Right lobe of liver (tissue), 6 donors: Measurements from ENCODE around the gene XPR1. TPM values are rescaled to one million over a fixed set of nuclear protein-coding genes. Genes with fewer than 3 reads are reported as not detected.

ENCODE experiments used
- ATAC-seq, 4 donors: fragments of 200-7000 bp; cut with Tn5 transposase; one replicate each; pipeline ENCODE4 v1.9.1; 2020; ENCODE audit warnings: mild to moderate bottlenecking in 4 of 4, moderate library complexity in 4 of 4
- DNase-seq, 3 donors: peaks; one replicate each; pipeline ENCODE4 v3.0.0-alpha.2; 2020
- H3K27ac ChIP-seq, 3 donors: fragments of 200-600 bp; one replicate each; pipeline ENCODE4 v1.8.0; 2022
- H3K27me3 ChIP-seq, 2 donors: fragments of 200-600 bp; one replicate each; pipeline ENCODE4 v1.8.0; 2022
- H3K36me3 ChIP-seq, 4 donors: fragments of 200-600 bp; sonication (generic) in 1 of 4; one replicate each; pipeline versions ENCODE4 v1.5.1 to v1.8.0; 2017 to 2022; ENCODE audit warnings: control low read depth in 1 of 4
- H3K4me1 ChIP-seq, 4 donors: fragments of 200-600 bp; sonication (generic) in 1 of 4; one replicate each; pipeline versions ENCODE4 v1.5.1 to v1.8.0; 2017 to 2022; ENCODE audit warnings: control low read depth in 1 of 4
- H3K4me3 ChIP-seq, 3 donors: fragments of 200-600 bp; one replicate each; pipeline ENCODE4 v1.8.0; 2022
- H3K9me3 ChIP-seq, 4 donors: fragments of 200-600 bp; sonication (generic) in 1 of 4; one replicate each; pipeline versions ENCODE4 v1.5.1 to v1.8.0; 2017 to 2022; ENCODE audit warnings: control low read depth in 1 of 4
- CTCF ChIP-seq, 4 donors: fragments of 200-600 bp in 3 of 4; fragments of 450-650 bp in 1 of 4; IDR thresholded peaks; one replicate each; pipeline versions ENCODE4 v1.5.1 to v1.8.0; 2016 to 2022; ENCODE audit warnings: antibody characterized with exemption in 4 of 4, mild to moderate bottlenecking in 2 of 4
- POLR2A ChIP-seq: fragments of 450-650 bp; IDR thresholded peaks from one replicate; pipeline ENCODE4 v1.6.1; 2017; ENCODE audit warnings: antibody characterized with exemption, mild to moderate bottlenecking
- WGBS: methylation state at CpG from one replicate; pipeline ENCODE4 v1.1.6; 2018; ENCODE audit warnings: low coverage, low lambda C conversion rate; ENCODE audit not compliant: insufficient coverage; ENCODE audit errors: missing lambda C conversion rate; 5-methylcytosine and 5-hydroxymethylcytosine counted together
- intact Hi-C, 2 donors: fragments of 100-400 bp; cut with DNase I; formaldehyde crosslinking; loops; one replicate each; pipeline versions ENCODE4 v1.11.2 to v1.14.1; 2022
- total RNA-seq, 6 experiments: library from RNA; depleted of rRNA in 2 of 6; stranded (reverse); fragments of >200 nt in 2 of 6; fragmentation: NEBNext Ultra II Directional in 3 of 6; extraction: Animal tissue kit (Norgen Biotek cat#: 25700) in 3 of 6; gene quantifications; one replicate each; pipeline versions ENCODE4 v1.1.0 to v1.2.4, GENCODE V29; 2016 to 2023
- donor health status: DM: no; HTN: yes; CAD: no.
- donor health status: DM: no; HTN: no; CAD: no.
- donor health status: DM: no; HTN: no; CAD: no.
- donor health status: DM: no; HTN: yes; CAD: no.
- donor health status: DM: no; HTN: yes; CAD: no.

The XPR1 gene
- total RNA-seq, 6 experiments from 2014 or later, result 5.9 to 10.0 (median 9.0) TPM

- 98% methylated on average over 4 of the region's 4 CpGs for WGBS
- TF ChIP-seq CTCF (IDR thresholded peaks at IDR 0.05) (no peak), POLR2A (no peak)
- no peak for ATAC-seq
- Histone ChIP-seq H3K27ac (no peak overlapping the region), H3K27me3 (no peaks in the 10 kb centered on the region), H3K36me3 (no peaks in the 10 kb centered on the region), H3K4me3 (no peak overlapping the region), H3K9me3 (peaks cover 0 to 7% (median 0%) of the 10 kb centered on the region in 4 donors), H3K4me1 (no peaks in the 10 kb centered on the region)
- DNase-seq, result no peak
- intact Hi-C loops, result no loop called here
These were observed 99.3 kb downstream of the XPR1 start for GRCh38 chr1:180731131-180731530.

GRCh38 chr1:180732866-180733265 is 101.0 kb downstream of the XPR1 start:
- Histone ChIP-seq H3K9me3 (peaks cover 0 to 7% (median 0%) of the 10 kb centered on the region in 4 donors), H3K36me3 (no peaks in the 10 kb centered on the region), H3K4me1 (no peaks in the 10 kb centered on the region), H3K27ac (no peak overlapping the region), H3K27me3 (no peaks in the 10 kb centered on the region), H3K4me3 (no peak overlapping the region)
- DNase-seq, result no peak
- TF ChIP-seq POLR2A (no peak), CTCF (IDR thresholded peaks at IDR 0.05) (no peak)
- intact Hi-C loops, result no loop called here
- 94% methylated on average over 11 of the region's 14 CpGs for WGBS
- ATAC-seq, result no peak

- Histone ChIP-seq H3K4me1 (no peaks in the 10 kb centered on the region), H3K36me3 (no peaks in the 10 kb centered on the region), H3K27me3 (no peaks in the 10 kb centered on the region), H3K9me3 (peaks cover 0 to 7% (median 0%) of the 10 kb centered on the region in 4 donors), H3K4me3 (no peak overlapping the region), H3K27ac (no peak overlapping the region)
- intact Hi-C loops, result no loop called here
- 95% methylated on average over 2 of the region's 2 CpGs for WGBS
- no peak for DNase-seq
- TF ChIP-seq POLR2A, result no peak
- TF ChIP-seq CTCF (IDR thresholded peaks at IDR 0.05), result no peak
- no peak for ATAC-seq
These were observed 102.5 kb downstream of the XPR1 start for GRCh38 chr1:180734366-180734765.

- no peak for TF ChIP-seq CTCF (IDR thresholded peaks at IDR 0.05)
- TF ChIP-seq POLR2A, result no peak
- ATAC-seq (no peak), DNase-seq (no peak)
- H3K4me3 ChIP-seq, result no peak overlapping the region
- no peaks in the 10 kb centered on the region for H3K27me3 ChIP-seq
- intact Hi-C loops, result no loop called here
- H3K9me3 ChIP-seq, result peaks cover 0 to 4% (median 0%) of the 10 kb centered on the region in 4 donors
- H3K27ac ChIP-seq, result no peak overlapping the region
- no peaks in the 10 kb centered on the region for H3K36me3 ChIP-seq
- no peaks in the 10 kb centered on the region for H3K4me1 ChIP-seq
These were observed 110.8 kb downstream of the XPR1 start for GRCh38 chr1:180742663-180743062.

GRCh38 chr1:180743868-180744267 is 112.0 kb downstream of the XPR1 start:
- Histone ChIP-seq H3K36me3 (no peaks in the 10 kb centered on the region), H3K9me3 (peaks cover 0 to 4% (median 0%) of the 10 kb centered on the region in 4 donors), H3K27me3 (no peaks in the 10 kb centered on the region), H3K4me1 (no peaks in the 10 kb centered on the region), H3K27ac (no peak overlapping the region), H3K4me3 (no peak overlapping the region)
- intact Hi-C loops, result no loop called here
- DNase-seq (no peak), ATAC-seq (no peak)
- TF ChIP-seq POLR2A (no peak), CTCF (IDR thresholded peaks at IDR 0.05) (no peak)
